Spinal cord (tissue), 10 donors: ENCODE measurements around the gene TMEM150A. TPM values are rescaled to one million over a fixed set of nuclear protein-coding genes. Genes with fewer than 3 reads are reported as not detected.
A peak's percentile ranks its signal among the peaks of the same experiment; 100 is the strongest.
"Not testable (repeated sequence)": the region's sequence is repeated elsewhere in the genome, so short reads cannot be mapped to it uniquely, and the experiment has no call there.

Source experiments
- DNase-seq, 6 donors: peaks; one replicate each; pipeline versions ENCODE4 v3.0.0 to v3.0.0-alpha.2; 2013 to 2015; ENCODE audit warnings: low spot score in 6 of 6, low read depth in 4 of 6
- H3K27ac ChIP-seq: one replicate; pipeline ENCODE4 v1.5.1; 2013; ENCODE audit warnings: low read depth, low read length, control low read depth
- H3K27me3 ChIP-seq: one replicate; pipeline ENCODE4 v1.6.1; 2013; ENCODE audit warnings: low read length; ENCODE audit not compliant: control insufficient read depth, insufficient read depth
- H3K36me3 ChIP-seq: one replicate; pipeline ENCODE4 v1.6.1; 2013; ENCODE audit warnings: low read length; ENCODE audit not compliant: control insufficient read depth, insufficient read depth
- H3K4me1 ChIP-seq: one replicate; pipeline ENCODE4 v1.6.1; 2013; ENCODE audit warnings: low read length; ENCODE audit not compliant: control insufficient read depth, insufficient read depth
- H3K4me3 ChIP-seq: one replicate; pipeline ENCODE4 v1.5.1; 2013; ENCODE audit warnings: low read depth, low read length, control low read depth
- H3K9me3 ChIP-seq: one replicate; pipeline ENCODE4 v1.6.1; 2013; ENCODE audit warnings: low read length; ENCODE audit not compliant: control insufficient read depth, insufficient read depth
- WGBS: methylation state at CpG from one replicate; pipeline ENCODE4 v1.1.5; 2013; ENCODE audit warnings: missing lambda C conversion rate; ENCODE audit not compliant: insufficient coverage; 5-methylcytosine and 5-hydroxymethylcytosine counted together
- polyA plus RNA-seq, 2 donors: library from polyadenylated mRNA; unstranded; fragments of 120-200 nt; gene quantifications; one replicate each; pipeline ENCODE4 v1.2.1, GENCODE V29; 2013; ENCODE audit not compliant: insufficient read length in 2 of 2
- total RNA-seq, 2 donors: library from RNA; depleted of rRNA in 1 of 2; stranded (reverse); fragments of 120-200 nt in 1 of 2; fragments of >200 nt in 1 of 2; gene quantifications; one replicate each; pipeline versions ENCODE4 v1.2.3 to v1.2.4, GENCODE V29; 2013 to 2014
- donor health status: healthy.

The TMEM150A gene
- total and polyA plus RNA-seq, 4 donors = 5.4 to 22.2 (median 15.5) TPM

DNA sequence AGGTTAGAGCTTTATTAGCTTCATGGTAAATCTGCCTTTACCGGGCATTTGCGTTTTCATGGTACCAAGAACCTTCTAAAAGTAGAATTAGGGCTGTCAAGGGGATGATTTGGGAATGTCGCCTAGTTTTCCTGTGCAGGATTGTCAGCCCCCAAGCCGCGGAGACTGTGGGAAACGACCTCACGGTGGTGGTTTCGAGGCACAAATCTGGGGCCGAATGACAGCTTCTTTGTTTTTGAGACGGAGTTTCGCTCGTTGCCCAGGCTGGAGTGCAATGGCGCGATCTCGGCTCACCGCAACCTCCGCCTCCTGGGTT lies 12.9 kb upstream of the TMEM150A start:
- H3K36me3 ChIP-seq = peaks cover 15% of the 10 kb centered on the region
- WGBS = 40% methylated on average over 12 of the region's 17 CpGs
- DNase-seq = peak in 1 of 6 donors; percentile 42
- H3K27me3 ChIP-seq = no peaks in the 10 kb centered on the region
- H3K4me3 ChIP-seq = peak overlapping the region; percentile 70
- H3K9me3 ChIP-seq = no peaks in the 10 kb centered on the region
- H3K4me1 ChIP-seq = peaks cover 37% of the 10 kb centered on the region
- H3K27ac ChIP-seq = peak overlapping the region; percentile 65

DNA sequence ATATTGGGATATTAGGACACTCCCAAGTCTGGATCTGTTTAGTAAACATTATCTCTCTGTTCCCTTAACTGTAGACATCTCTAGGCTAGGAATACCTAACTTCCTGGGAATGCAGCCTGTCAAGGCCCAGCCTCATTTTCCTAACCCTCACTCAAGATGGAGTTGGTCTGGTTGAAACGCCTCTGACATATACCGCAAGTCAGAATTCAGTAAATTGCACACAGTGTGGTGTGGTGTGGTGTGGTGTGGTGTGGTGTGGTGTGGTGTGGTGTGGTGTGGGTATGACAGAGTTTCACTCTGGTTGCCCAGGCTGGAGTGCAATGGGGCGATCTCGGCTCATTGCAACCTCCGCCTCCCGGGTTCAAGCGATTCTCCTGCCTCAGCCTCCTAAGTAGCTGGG lies 12.3 kb upstream of the TMEM150A start:
- DNase-seq, H3K9me3 ChIP-seq, H3K27ac ChIP-seq, H3K27me3 ChIP-seq, H3K4me3 ChIP-seq: not testable (repeated sequence)
- Histone ChIP-seq H3K4me1 (peaks cover 42% of the 10 kb centered on the region), H3K36me3 (peaks cover 15% of the 10 kb centered on the region)
- 100% methylated on average over 5 of the region's 7 CpGs for WGBS

DNA sequence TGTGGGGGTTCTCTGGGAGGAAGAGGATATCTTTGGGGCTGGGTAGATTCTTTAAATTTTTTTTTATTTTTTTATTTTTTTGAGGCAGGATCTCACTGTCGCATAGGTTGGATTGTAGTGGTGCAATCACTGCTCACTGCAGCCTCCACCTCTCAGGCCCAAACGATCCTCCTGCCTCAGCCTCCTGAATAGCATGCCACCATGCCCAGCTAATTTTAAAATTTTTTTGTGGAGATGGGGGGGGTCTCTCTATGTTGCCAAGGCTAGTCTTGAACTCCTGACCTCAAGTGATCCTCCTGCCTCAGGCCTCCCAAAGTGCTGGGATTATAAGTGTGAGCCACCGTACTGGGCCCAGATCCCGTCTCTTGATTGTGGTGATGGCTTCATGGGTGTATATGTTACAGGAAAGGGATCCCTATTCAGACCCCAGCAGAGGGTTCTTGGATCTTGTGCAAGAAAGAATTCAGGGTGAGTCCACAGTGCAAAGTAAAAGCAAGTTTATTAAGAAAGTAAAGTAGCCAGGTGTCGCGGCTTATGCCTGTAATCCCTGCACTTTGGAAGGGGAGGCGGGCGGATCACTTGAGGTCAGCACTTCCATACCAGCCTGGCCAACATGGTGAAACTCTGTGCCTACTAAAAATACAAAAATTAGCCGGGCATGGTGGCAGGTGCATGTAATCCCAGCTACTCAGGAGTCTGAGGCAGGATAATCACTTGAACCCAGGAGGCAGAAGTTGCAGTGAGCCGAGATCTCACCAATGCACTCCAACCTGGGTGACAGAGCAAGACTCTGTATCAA lies 11.4 kb upstream of the TMEM150A start:
- Histone ChIP-seq H3K4me3 (no peak overlapping the region), H3K36me3 (peaks cover 21% of the 10 kb centered on the region), H3K27me3 (no peaks in the 10 kb centered on the region), H3K4me1 (peaks cover 40% of the 10 kb centered on the region), H3K27ac (no peak overlapping the region), H3K9me3 (no peaks in the 10 kb centered on the region)
- 97% methylated on average over 6 of the region's 10 CpGs for WGBS
- no peak for DNase-seq

DNA sequence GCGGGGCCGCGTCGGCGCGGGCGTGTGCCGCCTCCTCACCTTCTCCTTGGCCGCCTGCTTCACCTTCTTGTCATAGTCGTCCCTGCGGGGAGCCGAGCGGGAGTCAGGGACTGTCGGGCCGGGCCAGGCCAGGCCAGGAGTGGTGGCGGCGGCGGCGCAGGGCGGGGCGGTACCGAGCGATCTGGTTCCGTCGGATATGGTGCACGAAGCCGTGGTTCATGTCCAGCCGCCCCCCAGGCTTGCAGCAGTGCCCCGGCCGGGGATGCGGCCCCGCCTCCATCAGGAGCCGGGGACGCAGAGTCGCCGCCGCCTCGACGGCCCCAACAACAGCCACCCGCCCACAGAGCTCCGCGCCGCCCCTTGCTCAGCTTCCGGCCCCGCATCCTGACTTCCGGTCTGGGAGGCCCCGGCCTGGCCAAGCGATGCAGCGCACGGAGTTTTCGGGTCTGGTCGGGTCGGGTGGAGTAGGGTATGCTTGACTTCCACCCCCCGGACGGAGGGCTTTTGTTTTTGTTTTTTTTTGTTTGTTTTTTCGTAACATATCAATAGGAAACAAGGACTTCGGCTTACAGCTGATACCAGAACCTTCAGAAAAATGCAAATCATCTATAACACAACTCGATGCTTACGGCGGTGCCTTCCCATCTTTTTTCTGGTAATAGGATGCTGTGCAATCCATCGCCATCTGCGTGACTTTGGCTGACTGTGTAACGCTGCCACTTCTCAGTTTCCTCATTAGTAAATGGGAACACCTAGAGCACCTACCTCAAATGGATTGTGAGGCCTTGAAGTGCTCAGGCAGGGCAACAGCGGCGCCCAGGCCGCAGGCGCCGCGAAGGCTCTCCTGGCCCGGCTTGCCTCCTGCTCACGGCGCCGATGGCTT lies 9.4 kb upstream of the TMEM150A start, which contains the start of gene C2orf68:
Gene C2orf68, minus strand, starts transcription at position 362 of the 883 bp plus-strand sequence. Its CDS starts 82 bp downstream, at position 280.
- Histone ChIP-seq H3K4me1 (peaks cover 36% of the 10 kb centered on the region), H3K27me3 (no peaks in the 10 kb centered on the region), H3K36me3 (peaks cover 25% of the 10 kb centered on the region), H3K4me3 (peak within 1 kb of the TSS; percentile 59), H3K27ac (peak within 1 kb of the TSS; percentile 54), H3K9me3 (no peaks in the 10 kb centered on the region)
- 9% methylated on average over 50 of the region's 73 CpGs for WGBS
- peak; percentile 75 to 97 (median 85) for DNase-seq

DNA sequence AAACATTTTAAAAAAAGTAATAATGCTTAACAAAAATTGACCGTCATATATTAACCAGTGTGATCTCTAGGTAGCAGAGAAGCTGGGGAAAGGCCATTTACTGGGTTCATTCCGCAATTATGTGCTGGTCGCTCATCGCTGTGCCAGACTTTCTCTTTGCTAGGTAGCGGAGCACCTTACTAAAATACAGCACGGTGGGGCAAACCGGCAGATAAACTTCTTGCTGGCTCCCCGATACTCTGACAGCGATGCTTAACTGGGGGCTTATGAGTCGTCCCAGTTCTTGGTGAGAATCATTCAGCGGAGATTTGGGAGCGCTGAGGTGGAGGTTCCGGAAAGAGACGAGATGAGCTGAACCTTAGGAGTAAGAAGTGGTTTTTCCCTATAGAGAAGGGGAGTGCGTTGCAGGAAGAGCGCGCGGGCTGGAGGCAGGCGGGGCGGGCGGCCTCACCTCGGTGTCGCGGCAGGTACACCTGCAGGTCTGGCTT lies 8.8 kb upstream of the TMEM150A start:
- Histone ChIP-seq H3K27ac (peak overlapping the region; percentile 54), H3K4me3 (peak overlapping the region; percentile 59), H3K4me1 (peaks cover 38% of the 10 kb centered on the region), H3K27me3 (no peaks in the 10 kb centered on the region), H3K9me3 (no peaks in the 10 kb centered on the region), H3K36me3 (peaks cover 25% of the 10 kb centered on the region)
- 5% methylated on average over 22 of the region's 24 CpGs for WGBS
- no peak for DNase-seq

DNA sequence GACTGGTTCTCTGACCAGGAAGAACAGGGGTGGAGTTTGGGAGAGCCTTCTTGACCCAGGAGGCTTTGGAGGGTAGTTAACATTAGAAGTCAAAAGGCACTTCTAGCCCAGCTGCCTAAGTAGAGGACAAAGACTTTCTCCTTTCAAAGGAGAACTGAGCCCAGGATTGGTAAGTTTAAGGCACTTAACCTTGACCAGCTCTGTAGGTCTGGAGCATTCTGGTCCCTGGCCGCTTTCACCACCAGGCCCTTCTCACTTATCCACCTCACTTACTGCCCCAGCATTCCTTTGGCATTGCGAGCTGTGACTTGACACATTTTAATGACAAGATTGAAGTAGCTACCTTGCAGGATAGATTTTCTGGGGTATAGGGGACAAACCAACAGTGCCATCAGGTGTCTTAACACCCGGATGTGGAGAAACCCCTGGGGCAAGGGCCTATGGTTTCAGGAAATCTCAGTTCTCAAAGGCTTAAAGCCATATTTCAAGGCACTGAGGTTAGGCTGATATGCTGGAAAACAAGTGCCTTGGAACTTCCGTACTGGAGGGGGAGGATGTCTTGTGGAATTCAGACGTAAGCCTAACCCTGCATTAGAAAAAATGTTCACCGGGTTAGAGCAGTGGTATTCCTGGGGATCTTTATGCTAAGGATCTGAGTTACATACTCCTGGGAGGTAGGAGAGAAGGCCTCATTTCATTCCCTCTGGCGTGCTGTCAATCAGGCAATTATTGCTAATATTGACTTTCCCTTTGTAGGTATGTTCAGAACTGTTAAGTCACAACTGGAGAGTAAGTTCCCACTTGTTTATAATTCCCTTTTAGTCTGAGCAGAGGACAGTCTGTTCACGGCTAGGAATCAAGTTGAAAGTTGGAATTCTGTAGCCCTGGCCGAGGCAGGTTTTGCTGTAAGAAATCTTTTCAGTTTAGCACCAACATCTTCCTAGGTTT lies 5.0 kb upstream of the TMEM150A start:
- Histone ChIP-seq H3K4me3 (no peak overlapping the region), H3K4me1 (peaks cover 48% of the 10 kb centered on the region), H3K9me3 (no peaks in the 10 kb centered on the region), H3K27me3 (no peaks in the 10 kb centered on the region), H3K36me3 (peaks cover 25% of the 10 kb centered on the region), H3K27ac (no peak overlapping the region)
- DNase-seq = no peak
- 93% methylated on average over 3 of the region's 9 CpGs for WGBS

DNA sequence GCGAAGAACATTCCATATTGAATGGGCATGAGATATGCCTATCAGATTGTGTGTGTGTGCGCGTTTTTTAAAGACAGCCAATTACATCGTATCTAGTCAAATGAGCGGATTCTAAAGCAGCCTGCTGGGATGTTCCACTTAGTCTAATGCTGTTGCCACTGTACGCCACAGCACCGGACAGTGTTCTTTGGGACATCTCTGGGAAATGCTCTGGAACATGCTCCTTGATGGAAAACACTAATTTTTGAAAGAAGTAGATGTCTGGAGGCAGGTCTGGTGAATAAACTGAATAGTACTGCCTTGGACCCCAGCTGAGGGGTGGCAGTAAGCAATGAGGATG lies 3.6 kb upstream of the TMEM150A start:
- H3K4me1 ChIP-seq = peaks cover 50% of the 10 kb centered on the region
- DNase-seq = no peak
- H3K27me3 ChIP-seq = no peaks in the 10 kb centered on the region
- H3K27ac ChIP-seq = peak overlapping the region; percentile 81
- 28% methylated on average over 6 of the region's 7 CpGs for WGBS
- H3K4me3 ChIP-seq = peak overlapping the region; percentile 12
- peaks cover 26% of the 10 kb centered on the region for H3K36me3 ChIP-seq
- H3K9me3 ChIP-seq = no peaks in the 10 kb centered on the region

DNA sequence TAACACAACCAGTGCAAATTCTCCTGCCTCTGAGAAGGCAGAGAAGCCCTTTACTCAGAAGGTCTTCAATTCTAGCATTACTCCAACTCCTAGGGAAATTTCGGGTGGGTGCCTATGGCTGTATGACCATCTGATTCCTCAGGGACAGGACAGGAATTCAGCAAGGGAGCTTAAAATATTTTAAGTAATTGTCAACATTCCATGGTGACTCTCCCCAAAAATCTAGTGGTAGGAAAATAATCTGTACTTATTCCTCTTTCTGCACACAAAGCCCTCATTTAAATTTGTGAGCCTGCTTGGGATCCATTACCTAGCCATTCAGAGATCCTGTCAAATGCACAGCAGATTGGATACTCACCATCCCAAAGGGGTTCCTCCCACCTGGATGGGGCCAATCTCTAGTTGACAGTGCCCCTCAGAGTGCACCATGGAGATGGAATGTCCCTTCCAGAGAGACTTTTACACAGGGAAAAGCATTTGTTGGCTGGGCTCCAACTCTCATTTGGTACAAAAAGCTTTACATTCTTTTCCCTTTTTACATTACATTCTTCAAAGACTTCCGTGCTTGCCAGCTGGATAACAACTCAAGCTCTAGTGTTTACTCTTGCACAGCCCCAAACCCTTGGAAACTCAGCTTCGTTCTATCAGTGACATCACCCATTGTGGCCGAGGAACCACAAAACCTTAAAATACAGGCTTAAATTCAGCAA lies 3.1 kb upstream of the TMEM150A start:
- Histone ChIP-seq H3K27me3 (no peaks in the 10 kb centered on the region), H3K27ac (peak overlapping the region; percentile 81), H3K9me3 (no peaks in the 10 kb centered on the region), H3K36me3 (peaks cover 31% of the 10 kb centered on the region), H3K4me1 (peaks cover 50% of the 10 kb centered on the region), H3K4me3 (peak overlapping the region; percentile 12)
- WGBS = 16% methylated on average over 2 of the region's 4 CpGs
- peak in 2 of 6 donors; percentile 87 to 88 for DNase-seq
